Iris pigment epithelial cell (primary cell): ENCODE data around the gene SLC25A1.
"Not testable (repeated sequence)": the region's sequence is repeated elsewhere in the genome, so short reads cannot be mapped to it uniquely, and the experiment has no call there.

Experiments used
- DNase-seq: peaks from one replicate; pipeline ENCODE4 v3.0.0-alpha.2; 2011; ENCODE audit warnings: low read depth

Gene SLC25A1

DNA sequence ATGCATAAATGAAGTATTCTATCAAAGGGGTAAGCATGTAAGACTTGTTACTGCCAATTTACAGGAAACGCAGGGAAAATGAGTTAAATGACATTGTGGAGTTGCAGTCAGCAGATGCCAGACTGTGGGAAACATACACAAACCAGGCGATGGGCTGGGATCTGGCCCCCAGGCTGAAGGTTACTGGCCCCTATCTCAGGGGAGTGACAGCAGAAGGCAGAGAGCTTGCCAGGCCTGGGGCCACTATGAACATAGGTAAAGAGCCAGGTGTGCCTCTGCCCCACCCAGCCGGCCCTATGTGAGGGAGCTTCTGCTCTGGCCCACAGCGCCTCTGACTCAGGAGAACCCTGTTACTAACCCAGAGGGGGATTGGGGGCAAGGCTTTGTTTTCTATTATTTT lies 26.1 kb upstream of the SLC25A1 start:
- DNase-seq: no peak

DNA sequence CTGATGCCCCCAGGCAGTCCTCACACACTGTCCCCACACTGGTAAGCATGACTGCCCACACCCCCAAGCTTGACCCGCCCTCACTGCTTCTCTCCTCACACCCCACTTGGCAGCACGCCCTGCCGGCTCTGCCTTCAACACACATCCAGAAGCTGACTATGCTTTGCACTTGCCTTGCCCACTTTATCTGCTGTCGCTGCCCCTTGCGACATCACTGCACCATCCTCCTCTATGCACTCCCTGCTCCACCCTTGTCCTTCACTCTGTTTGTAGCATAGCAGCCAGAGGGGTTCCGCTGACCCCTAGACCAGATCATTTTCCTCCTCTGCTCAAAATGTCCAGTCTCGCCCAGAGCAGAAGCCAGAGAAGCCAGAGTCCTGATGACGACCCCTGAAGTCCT lies 25.3 kb upstream of the SLC25A1 start:
- no peak for DNase-seq

DNA sequence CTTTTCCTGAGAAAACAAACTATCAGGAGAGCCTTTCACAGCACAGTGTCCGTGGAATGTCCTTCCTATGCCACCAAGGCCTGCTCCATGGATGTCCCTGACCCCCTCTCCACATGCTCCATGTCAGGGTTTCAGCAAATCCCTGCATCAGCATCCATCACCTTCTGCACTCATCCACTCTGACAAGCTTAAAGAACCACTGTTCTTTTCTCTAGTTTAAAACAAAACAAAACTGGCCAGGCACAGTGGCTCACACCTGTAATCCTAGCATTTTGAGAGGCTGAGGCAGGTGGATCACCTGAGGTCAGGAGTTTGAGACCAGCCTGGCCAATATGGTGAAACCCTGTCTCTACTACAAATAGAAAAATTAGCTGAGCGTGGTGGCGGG lies 24.3 kb upstream of the SLC25A1 start:
- DNase-seq: not testable (repeated sequence)

DNA sequence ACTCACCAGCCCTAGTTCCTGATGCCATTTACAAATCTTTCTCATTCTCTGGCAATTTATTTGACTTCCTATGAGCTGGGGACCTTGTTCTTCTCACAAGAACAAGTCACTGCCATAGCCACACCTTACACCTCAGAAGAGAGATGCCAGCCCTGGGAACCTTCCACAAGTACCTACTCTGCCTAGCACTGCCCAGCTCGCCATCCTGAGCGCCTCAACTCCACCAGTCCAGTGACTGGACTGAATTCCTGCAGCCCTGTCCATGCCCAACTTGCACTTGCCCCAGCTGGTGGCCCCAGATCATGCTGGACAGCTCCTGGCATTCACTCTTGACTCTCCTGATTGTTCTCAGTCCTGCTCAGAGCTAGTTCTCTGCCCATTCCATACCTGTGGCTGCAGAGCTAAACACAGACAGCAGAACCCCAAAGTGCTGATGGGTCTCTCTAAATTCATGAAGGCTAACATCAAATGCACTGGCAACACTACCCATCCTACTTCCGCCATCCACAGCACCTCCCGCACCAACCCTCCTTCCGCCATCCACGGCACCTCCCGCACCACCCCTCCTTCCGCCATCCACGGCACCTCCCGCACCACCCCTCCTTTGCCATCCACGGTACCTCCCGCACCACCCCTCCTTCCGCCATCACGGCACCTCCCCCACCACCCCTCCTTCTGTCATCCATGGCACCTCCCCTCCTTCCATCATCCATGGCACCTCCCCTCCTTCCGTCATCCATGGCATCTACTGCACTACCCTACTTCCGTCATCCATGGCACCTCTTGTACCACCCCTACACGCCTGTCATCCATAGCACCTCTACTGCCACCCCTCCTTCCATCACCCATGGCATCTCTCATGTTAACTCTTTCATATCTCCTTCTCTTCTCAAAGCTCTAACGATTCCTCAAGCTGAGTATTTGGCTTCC lies 23.6 kb upstream of the SLC25A1 start:
- no peak for DNase-seq

DNA sequence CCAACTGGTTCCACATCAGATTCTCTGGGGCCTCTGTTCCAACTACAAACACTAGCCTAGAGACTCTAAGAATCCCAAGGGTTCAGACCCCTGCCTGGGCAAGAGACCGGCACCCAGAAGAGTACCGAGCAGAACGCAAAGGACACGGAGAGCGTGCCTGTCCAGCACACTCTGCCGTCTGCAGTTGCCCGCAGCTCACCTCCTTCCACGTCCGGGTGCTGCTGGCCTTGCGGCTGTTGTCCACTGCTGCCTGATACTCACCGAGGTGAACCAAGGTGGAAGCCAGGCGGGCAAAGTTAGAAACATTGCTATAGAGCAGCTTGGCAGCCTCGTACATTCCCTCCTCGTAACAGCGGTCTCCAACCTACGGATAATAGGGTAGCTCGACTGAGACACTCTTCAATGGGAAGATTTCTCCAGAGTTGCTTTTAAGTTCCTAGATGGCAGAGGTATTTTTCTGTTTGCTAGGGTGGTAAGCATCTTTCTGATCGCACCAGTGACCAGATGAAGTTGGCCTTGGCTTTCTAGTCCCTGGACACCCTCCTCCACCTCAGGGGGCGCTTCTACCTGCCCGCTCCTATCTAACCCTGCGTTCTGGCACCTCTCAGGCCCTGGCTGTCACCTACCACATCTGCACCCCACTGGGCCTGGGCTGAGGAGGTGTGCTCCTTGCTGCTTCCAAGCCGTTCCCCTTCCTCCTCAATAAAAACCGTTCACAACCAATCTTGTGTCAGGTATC lies 22.8 kb upstream of the SLC25A1 start:
- DNase-seq: no peak

DNA sequence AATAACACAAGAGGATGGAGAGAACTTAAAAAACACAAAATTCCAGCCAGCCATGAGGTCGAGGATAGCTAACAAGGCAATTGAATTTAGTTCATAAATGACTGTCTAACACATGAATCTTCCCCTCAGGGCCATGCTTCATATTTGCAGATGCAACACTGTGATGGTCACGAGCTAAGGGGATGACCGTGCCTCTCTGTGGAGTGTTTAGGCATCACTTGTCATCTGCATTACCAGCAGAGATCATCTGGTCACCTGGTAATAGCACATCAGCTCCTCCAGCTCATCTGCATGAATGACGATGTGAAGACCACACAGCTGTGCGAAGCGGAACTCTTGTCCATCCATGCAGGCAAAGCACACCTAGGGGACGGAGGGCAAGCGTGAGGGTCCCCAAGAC lies 20.9 kb upstream of the SLC25A1 start:
- DNase-seq: no peak

DNA sequence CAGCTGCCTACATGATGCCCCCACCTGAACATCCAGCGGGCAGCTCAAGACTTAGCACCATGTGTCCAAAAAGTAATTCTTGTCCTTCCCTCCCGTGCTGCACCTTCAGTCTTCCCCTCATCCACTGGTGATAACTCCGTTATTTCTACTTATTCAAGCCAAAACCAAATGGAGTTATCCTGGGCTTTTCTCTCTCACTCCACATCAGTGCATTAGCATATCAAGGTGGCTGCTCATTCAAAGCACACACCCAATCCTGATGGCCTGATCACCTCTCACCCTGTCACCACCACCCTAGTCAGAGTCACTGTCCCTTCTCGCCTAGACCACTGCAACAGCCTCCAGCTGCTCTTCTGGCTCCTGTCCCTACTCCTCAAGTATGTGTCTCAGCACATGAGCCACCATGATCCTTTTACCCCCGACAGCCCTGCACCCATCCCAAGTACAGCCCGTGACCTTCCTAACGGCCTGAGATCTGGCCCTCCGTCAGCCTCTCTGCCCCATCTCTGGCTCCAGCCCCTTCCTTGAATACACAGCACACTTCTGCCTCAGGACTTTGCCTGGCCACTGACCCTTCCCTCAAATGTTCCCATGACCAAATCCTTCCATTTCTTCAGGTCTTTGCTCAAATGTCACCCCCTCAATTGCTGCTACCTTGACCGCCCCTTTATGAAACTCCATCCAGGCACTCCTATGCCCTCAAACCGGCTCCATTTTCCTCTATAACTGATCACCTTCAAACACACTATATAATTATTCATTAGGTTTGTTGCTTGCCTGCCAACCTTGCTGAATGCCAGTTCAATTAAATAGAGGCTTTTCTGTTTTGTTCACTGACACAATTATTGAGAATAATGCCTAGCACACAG lies 19.7 kb upstream of the SLC25A1 start:
- DNase-seq: no peak

DNA sequence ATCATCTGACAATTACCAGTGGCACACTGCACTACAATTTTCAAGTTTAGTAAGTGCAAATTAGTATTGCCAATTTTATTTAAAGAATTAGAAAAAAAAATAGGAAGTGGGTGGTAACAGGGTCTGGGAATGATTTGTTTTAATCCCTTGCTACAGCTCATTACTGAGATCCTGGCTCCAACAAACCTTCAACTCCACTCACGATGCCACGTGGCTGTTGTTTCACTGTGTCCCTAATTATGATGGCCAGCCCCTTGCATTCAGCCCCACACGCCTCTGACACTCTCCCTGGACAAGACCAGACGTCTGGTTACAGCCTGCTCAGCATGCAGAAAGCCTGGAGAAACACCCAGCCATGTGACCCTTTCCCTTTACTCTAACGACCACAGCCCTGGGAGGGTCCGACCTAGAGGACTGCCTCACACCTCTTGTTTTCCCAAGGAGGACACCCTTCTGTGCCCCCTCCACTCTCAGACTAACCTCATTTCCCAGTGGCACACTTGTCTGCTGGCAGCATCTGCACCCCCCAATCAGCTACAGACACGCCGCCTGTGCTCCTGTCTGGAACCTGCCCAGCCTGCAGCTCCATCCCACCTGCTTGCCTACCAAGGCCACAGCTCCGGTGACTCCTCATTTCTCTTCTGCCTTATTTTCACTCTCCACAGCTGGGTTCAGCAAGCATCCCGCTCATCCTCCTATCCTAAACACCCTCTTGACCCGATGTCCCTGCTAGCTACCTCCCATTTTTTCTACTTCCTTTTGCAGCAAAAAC lies 18.5 kb upstream of the SLC25A1 start:
- no peak for DNase-seq

DNA sequence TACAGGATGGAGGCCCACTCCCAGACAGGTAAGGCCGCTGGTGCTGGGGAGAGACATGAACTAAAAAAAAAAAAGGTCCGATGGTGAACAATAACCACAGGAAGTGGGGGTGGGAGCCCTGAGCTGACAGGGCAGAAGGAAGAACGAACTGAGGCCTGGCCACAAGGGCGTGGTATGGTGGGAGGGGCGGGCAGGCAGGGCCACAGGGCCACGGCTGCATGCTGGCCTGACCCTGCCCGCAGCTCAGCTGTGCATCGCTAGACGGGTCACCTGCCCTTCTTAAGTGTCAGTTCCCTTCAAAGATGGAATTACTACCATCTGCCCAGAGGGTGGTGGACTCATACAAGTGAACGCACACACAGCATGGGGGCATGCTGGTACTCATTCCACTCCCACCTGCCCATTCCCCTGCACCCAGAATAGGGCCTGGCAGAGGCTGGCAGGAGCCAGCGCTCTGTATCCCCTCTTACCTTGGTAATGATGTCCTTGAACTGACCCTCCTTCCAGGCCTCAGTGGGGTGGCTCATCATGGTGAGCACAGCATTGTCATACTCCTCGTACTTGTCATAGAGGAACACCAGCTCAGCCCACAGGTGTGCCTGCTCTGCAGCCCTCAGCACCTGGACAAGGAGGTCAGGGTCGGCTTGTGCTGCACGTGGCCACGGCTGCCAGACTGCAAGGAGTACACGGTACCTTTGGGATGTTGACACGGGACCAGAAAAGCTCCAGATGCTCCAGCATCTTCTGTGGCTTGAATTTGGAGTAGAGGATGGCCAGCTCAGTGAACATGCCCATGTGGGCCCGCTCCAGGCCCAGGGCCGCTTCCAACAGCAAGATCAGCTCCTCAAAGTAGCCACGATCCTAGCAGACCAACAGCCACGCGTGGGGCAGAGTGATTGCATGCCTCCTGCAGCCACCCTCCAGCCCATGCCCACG lies 17.5 kb upstream of the SLC25A1 start:
- DNase-seq: no peak

DNA sequence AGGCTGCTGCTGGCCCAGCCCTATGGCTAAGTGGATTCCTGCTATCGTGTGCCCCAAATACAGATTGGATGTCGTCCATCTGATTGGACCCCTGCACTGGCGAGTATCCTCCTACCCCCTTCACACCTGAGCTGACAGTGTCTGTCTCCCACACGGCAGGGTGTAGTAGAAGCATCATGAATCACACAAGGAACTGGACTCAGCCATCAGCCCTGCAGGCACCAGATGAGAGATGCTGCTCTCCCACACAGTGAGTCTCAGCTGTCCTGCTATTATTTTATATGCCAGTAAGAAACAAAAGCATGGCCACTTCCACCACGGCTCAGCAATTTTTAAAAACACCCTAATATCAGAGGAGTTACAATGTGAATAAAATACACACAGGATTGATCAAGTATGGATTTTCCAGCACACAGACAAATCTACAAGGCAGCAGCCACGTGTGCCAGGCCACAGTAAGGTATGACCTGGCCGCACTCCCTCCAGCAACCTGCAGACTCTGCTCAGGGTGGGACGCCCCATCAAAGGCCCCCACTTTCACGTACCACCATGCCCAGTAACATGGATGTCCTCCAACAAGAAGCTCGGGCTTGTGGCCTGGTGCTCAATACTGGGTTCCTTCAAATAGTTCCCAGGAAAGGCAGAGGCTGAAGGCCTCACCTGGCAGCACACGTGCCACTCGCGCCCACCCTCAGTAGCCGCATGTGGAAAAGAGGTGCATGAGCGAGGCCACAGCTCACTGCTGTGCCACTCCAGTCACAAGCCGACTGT lies 16.4 kb upstream of the SLC25A1 start:
- no peak for DNase-seq

DNA sequence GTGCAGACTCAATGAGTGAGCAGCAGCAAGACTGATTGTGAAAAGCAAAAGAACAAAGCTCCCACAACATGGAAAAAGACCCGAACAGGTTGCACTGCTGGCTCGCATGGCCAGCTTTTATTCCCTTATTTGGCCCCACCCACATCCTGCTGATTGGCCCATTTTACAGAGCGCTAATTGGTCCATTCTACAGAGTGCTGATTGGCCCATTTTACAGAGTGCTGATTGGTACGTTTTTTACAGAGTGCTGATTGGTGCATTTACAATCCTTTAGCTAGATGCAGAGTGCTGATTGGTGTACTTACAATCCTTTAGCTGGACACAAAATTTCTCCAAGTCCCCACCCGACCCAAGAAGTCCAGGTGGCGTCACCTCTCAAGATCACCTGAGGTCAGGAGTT lies 15.3 kb upstream of the SLC25A1 start:
- DNase-seq: no peak

DNA sequence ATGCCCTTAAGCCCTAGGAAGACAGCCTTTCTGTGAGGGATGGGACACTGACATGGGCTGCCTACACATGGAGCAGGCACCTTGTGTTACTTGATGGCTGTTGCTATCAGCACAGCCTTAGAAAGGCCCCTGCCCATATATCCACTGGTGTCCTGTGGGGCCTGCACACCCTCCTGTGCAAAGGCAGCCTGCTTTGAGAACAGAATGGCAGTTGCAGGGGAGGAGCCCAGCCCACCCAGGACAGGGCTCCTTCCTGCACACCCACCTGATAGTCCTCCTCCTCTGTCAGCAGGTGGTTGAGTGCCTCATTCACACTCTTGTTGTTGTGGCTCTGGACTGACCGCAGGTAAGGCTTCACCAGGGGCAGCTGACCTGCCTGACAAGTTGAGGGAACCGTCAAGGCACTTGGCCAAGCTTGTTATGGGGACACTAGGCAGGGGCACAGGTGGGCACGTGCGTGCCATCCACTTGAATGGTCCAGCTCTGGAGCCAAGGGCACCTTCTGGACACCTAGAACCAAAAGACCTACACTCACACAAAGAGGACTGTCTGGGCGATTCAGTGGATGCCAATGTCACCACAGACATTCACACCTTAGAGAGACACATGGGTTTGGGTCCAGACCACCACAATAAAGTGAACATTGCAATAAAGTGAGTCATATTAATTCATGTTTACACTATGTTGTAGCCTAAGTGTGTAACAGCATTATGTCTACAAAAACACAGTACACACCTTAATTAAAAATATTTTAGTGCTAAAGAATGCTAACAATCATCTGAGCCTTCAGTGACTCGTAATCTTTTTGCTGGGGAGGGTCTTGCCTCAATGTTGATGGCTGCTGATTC lies 9.4 kb upstream of the SLC25A1 start:
- no peak for DNase-seq

DNA sequence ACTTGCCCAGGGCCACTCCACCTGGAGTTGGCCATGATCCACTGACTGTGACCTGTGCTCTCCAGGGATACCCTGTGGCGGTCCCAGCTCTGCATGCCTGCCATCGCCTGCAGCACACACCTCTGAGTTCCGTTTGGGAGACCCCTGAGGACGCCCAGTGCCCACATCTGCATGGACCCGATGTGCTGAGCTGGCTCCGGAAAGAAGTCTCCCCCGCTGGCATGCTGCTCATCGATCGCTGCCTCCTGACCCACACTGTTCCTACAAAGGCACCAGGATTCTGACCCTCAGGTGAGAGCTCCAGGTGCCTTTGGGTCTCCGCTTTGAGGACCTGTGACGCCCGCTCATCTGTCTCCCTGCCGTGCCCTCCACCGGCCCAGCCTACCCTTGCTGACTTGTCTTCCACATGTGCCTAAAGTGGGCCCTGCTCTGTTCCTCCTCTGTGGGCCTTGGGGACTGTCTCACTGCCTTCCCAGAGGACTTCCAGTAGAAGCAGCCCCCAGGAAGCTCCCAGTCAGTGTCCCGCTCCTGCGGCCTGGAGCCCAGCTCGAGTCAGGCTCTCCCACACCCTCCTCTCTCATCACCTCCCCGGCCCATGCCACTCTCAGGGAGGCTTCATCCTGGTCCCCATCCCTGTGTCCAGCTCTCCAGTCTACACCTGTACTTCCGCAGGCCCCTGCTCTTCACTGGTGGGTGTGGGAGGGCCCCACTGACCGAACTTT lies 5.9 kb upstream of the SLC25A1 start:
- no peak for DNase-seq

DNA sequence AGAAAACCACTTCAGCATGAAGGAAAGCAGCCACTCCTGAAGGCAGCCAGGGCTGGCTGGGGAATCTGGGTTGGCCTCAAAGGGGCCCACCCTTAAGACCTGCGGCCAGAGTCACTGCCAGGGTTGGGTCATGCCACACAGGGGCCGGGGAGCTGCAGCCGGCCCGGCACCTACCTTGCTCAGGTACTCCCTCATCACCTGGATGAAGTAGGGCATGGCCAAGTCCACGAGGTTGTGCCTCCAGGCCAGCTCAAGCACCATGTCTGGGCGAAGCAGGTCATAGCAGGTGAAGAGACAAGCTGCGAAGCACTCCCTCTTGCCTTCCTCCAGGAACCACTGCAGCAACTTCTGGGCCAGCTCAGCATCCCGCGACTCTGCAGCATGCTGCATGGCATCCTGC lies 4.7 kb upstream of the SLC25A1 start:
- DNase-seq: no peak

DNA sequence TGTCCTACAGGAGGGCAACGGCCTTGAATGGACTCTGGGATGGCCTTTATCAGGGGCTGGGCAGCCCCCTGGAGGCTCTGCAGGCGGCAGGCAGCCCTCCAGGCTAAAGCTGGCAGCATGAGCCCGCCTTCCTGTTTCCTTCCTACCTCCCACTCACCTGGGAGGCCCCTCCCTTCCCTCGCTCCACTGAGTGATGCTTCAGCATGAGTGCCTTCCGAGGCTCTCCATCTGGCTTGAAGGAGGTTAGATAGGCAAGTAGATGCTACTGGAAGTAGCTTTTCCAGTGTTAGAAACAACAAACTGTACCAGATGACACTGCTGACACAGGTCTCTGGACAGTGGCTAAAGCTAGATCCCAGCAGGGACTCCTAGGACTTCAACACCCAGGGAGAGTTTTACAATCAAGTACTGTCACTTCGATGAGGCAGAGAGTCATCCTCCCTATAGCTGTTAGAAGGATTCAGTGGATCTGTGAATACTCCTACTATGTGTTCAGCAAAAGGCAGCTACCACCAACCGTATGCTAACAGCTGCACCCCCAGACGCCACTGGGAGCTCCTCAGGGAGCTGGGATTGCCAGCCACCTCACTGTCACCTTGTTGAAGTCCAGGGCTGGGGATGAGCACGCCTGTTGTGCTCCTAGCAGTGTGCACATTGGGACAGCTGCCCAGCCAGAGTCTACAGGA lies 4.1 kb upstream of the SLC25A1 start:
- DNase-seq: no peak

DNA sequence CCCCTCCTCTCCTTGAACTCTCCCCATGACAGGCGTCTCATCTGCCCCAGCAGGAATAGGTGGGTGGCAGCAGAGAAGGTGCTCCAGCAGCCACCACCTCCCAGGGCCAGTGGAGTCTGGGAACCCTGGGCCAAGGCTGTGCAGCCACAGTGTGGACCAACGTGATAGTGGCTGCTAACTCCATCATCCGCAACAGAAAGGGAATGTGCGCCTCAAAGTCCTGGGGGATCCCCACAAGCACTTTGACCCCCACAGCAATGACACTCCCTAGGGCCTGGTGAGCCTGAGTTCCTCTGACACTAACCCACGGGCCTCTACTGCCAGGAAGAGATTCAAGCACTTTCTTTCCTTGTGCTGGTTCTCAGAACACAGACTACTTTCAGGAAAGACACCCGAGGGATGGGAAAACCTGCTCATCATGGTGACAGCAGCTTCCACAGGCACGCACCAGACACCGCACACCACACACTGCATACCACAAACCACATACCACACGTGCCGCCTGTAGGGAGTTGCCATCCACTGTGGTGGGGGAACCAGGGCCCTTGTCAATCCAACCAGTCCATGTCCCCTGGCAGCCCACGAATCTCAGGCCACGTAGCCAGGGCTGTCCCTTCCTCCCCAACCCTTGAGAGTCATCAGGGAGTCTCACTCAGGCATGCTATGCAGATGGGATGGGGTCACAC lies 3.4 kb upstream of the SLC25A1 start:
- DNase-seq: no peak
